HG02763 (cell line): ENCODE measurements around the gene ABLIM3.

Experiments used
- ATAC-seq: cut with Tn5 transposase; IDR thresholded peaks from one replicate; pipeline ENCODE4 v1.9.1; 2021; ENCODE audit warnings: mild to moderate bottlenecking, moderate library complexity; ENCODE audit not compliant: unreplicated experiment

ABLIM3 gene

GRCh38 chr5:149133795-149134777 lies 7.2 kb upstream of the ABLIM3 start:
- ATAC-seq = no peak

DNA sequence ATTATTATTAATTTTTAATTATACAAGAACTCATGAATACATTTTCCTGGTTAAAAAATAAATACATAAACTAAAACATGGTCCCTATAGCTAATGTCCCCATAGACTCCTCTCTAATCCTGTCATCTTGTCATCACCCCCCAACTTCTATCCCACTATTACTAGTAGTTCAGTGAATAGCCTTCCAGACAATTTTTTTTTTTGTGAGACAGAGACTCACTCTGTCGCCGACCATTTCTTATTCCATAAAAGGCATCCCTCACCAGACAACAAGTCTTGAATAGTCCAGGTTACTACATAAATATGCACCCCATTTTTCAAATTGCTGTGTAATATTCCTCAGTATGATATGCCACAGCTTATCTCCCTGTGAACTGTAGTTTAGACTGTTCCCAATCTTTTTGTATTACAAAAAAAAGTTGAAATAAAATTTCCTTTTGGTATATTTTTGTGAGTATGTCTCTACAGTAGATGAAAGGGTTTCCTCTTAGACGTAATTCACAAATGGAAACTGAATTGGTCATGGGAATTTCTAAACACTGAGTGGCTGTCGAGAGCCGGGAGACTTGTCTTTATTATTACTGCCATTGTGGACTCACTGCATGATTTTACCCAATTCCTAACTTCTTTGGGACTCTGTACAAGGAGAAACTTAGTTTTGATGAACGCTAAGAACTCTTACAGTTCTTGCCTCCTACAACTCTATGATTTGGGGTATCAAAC lies 6.4 kb upstream of the ABLIM3 start:
- no peak for ATAC-seq

DNA sequence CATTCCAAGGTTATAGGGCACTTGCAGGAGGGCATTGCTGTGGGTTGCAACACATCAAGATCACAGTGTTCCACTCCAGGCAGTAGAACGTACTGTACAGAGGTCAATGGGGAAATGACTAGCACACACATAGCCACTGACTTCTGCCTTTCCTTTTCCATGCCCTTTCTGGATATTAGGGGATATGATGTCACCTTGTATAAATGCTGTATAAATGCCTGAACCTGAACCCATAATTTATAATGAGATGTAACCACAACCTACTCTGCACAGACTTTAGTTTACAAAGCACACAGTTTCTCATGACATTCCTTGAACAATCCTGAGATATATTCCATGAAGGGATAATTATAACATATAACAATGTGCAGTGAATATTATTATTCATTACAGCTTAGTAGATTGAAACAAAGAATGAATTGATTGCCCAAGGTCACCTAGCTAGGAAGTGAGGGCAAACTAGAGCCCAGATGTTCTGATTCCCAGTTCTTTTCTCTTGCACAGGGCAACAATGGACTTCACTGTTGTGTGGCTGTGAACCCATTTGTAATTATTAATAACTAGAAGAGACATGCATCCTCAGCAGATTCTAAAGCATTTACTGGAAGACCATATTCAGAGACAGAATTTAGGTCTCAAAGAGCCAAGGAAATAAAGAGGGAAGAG lies 5.6 kb upstream of the ABLIM3 start:
- ATAC-seq = no peak

GRCh38 chr5:149138182-149138923 lies 2.9 kb upstream of the ABLIM3 start:
- ATAC-seq = no peak

DNA sequence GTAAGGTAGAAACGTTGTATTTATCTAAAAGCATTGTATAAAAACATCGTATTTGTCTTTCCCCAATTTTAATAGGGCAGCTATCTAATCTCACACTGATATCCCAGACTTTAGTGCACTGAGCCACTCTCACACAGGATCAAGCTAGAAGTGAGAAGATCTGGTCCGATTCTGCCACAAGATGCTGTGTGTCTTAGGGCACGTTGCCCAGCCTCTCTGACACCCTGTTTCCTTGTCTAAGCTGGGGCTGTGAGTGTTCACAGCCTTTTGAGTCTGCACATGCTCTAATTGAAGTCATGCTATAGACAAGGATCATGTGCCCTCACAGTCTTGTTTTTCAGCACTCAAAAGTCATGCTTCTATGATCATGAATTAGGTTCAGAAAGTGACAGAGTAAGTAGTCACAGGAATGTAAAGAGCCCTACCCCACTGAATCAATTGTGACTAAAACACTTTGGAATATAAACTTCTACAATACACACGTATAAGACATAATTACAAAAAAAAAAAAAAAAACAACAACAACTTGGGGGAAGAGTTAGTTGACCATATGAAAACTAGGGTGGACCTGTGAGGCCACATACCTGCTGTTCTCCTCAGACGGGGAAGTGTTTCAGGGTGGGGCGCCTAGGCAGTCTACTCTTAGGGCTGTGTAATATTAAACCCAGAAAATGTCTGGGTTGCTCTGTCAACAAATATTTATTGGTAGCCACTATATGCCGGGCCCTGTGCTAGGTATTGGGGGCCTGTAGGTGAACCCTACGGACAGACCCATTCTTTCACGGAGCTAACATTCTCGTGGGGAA lies 893 bp upstream of the ABLIM3 start:
- ATAC-seq = no peak

DNA sequence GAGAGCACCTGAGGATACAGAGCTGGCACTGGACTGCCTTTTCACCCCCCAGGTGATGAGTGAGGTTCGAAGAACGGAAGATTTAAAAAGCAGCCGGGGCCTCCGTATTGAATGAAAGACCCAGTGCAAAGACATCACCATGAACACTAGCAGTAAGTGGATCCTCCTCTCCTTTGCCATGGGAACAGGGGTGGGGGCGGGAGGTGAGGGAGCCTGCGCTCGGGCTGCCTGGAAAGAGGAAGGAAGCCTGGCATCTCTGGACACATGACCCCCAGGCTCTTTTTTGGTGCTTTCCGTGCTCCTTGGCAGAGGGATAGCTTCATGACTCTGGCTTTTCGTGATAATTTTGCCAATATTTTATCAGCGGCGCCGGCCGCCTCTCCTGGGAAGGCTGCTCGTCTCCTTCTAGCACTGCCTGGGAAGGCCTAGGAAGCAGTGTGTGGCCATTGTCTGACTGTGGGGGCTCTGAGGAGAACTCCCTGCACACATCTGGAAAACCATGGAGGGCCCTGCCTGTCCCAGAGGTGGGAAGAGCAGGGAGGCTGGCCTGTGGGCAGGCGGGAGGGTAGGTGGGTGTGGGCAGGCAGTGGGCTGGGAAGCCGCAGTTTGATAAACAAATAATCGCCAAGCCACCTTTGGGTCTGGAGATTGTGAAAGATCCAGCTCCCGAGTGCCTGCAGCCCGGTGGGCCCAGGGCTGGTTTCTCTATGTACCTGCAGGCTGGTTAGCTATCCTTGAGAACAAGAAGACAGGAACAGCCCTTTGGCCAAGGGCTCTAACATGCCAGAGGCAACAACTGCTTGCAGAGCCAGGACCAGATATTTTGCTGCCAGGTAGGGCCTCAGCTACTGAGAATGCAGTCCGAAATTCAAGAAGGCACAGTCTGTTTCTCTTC lies 911 bp downstream of the ABLIM3 start:
- no peak for ATAC-seq

GRCh38 chr5:149143470-149143869 lies 2.2 kb downstream of the ABLIM3 start:
- no peak for ATAC-seq

DNA sequence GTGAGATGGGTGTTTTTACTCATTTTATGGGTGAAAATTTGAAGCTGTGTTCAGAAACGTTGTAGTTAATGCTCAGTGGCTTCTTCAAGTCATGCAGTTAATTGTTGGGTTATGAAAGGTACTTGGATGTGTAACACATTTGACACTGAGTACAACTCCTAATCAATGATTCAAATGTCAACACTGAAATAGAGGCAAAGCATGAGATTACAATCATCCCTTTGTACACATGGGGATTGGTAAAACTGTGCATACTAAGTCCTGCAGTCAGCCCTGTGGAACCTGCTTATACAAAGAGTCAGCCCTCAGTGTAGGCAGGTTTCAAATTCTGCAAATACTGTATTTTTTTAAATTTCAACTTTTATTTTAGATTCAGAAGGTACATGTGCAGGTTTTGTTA lies 3.3 kb downstream of the ABLIM3 start:
- ATAC-seq = no peak

- ATAC-seq = no peak
Measured at GRCh38 chr5:149145138-149145537, 3.8 kb downstream of the ABLIM3 start.

- no peak for ATAC-seq
Measured at GRCh38 chr5:149147676-149148075, 6.4 kb downstream of the ABLIM3 start.

GRCh38 chr5:149149942-149150341 lies 8.6 kb downstream of the ABLIM3 start:
- ATAC-seq = no peak

DNA sequence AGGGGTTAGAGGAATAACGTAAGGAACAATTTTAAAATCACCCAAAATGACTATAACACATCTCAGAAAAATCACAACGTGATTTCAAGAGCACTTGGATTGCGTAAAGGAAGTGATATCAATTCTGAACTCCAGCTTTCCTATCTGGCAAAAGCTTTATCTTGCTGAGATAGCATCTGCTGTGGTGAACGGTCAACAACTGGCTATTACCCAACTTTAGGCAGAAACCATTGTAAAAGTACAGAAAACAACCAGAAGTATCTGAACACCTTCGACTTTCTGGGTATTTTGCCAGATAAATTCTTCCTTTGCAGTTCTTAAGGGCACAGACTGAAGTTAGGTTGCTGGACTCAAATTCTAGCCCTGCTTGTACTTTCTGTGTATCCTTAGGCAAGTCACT lies 9.2 kb downstream of the ABLIM3 start:
- ATAC-seq = no peak

DNA sequence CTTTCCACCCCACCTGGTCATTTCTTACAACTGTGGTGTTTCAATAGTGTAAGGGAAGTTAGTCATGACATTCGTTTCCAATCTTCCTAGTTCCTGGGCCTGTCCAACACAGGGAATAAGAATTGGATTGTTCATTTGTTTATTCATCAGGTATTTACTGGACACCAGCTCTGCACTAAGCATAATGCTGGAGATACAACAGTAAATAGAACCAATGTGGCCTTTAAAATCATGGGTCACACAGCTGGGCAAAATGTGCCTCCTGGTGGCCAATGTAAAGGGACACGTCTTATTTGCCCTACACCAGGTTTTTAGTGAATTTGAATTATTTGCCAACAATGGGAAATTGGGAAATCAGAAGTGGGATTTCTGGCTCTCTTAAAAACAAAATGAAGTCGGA lies 10.4 kb downstream of the ABLIM3 start:
- no peak for ATAC-seq

DNA sequence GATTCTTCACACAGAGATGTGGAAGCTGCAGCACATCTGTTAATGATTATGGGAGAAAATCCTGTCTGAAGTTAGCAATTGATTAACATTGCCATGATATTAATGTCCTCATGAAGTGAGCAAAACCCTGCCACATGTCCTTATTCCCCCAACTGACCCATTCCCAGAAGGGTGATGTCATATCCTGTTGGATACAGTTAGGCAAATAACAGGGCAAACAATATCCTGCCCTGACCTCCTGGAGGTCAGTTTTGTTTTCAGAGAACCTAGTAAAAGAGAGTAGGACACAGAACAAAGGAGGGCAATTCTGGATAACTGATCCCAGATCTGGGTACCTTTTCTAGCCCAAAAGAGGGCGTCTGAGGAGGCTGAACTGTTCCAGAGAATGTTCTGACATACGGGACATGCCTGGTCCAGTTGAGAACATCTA lies 11.0 kb downstream of the ABLIM3 start:
- ATAC-seq = no peak

GRCh38 chr5:149153193-149153750 lies 12.0 kb downstream of the ABLIM3 start:
- ATAC-seq = no peak

DNA sequence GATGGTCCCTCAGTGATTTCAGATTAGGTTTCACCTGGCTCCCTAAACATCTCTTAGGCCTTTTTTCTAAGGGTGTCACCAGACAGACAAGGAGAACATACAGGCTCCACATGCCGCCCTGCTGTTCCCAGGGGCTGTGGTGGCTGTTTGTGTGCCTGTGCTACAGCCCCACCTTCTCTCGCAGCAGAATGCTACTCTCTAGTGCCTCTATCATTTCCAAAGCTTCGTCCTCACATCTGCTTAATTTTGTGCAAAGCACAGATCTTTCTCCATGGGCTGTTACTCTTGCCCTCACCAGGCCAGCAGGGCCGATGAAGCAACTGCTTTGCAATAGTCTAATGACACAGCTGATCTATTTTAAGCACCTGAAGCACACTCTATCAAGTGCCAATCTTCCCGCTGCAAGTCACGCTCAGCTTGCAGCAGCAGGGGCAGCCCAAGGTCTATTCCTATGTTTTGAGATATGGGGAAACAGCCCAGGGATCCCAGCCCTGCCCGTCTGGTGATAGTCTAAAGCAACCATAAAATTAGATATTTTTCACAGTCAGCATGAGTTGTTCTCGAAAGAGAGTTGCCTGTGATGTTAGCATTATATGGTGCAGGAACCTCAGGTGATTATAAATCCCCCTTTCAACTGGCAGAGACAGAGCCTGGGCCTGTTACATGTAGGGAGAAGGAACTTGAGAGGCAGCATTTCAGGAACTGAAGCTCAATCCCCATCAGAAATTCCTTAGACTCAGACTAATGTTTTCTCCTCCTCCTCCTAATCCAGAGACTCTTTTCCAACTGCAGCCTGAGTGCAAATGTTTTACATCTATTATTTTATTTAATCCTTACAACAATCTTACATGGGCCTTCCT lies 12.7 kb downstream of the ABLIM3 start:
- no peak for ATAC-seq

DNA sequence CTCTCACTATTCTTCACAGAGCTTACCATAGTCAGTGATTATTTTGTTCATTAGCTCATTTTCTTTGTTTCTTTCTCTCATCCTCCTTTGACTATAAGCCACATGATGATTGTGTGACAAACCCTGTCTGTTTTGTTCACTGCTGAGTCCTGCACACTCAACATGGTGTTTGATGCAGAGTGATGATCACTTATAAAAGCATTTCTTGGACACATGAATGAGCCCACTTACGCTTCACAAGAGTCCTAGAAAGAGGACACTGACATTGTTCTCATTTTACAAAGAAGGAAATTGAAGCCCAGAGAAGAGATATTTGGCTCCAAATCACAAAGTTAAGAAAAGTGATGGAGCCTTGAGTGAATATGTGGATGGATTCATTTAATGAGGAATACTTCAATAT lies 13.4 kb downstream of the ABLIM3 start:
- no peak for ATAC-seq
